Uterus (tissue), 2 donors: ENCODE data around the gene AIP.
"Not testable (repeated sequence)": the region's sequence is repeated elsewhere in the genome, so short reads cannot be mapped to it uniquely, and the experiment has no call there.

Source experiments
- POLR2A ChIP-seq, 2 donors: fragments of 450-650 bp; IDR thresholded peaks; one replicate each; pipeline ENCODE4 v1.6.1; 2016; ENCODE audit warnings: antibody characterized with exemption in 2 of 2, mild to moderate bottlenecking in 1 of 2, moderate library complexity in 1 of 2
- TF ChIP-seq, protein P1 (sequence below), 4 experiments: fragments of 200-600 bp in 2 of 4; fragments of 450-650 bp in 2 of 4; sonication (generic) in 2 of 4; IDR thresholded peaks; one replicate each; pipeline ENCODE4 v1.5.1; 2016 to 2019; ENCODE audit warnings: antibody characterized with exemption in 4 of 4, mild to moderate bottlenecking in 2 of 4, moderate library complexity in 1 of 4

DNA sequence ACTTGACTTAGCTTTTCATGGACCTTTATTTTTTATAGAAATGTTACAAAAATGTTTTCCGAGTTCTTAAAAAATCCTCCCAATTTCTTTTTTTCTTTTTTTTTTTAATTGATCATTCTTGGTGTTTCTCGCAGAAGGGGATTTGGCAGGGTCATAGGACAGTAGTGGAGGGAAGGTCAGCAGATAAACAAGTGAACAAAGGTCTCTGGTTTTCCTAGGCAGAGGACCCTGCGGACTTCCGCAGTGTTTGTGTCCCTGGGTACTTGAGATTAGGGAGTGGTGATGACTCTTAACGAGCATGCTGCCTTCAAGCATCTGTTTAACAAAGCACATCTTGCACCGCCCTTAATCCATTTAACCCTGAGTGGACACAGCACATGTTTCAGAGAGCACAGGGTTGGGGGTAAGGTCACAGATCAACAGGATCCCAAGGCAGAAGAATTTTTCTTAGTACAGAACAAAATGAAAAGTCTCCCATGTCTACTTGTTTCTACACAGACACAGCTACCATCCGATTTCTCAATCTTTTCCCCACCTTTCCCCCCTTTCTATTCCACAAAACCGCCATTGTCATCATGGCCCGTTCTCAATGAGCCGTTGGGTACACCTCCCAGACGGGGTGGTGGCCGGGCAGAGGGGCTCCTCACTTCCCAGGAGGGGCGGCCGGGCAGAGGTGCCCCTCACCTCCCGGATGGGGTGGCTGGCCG lies 5.3 kb upstream of the AIP start:
- TF ChIP-seq POLR2A (IDR thresholded peaks at IDR 0.05): not testable (repeated sequence)
- TF ChIP-seq, protein P1, sequence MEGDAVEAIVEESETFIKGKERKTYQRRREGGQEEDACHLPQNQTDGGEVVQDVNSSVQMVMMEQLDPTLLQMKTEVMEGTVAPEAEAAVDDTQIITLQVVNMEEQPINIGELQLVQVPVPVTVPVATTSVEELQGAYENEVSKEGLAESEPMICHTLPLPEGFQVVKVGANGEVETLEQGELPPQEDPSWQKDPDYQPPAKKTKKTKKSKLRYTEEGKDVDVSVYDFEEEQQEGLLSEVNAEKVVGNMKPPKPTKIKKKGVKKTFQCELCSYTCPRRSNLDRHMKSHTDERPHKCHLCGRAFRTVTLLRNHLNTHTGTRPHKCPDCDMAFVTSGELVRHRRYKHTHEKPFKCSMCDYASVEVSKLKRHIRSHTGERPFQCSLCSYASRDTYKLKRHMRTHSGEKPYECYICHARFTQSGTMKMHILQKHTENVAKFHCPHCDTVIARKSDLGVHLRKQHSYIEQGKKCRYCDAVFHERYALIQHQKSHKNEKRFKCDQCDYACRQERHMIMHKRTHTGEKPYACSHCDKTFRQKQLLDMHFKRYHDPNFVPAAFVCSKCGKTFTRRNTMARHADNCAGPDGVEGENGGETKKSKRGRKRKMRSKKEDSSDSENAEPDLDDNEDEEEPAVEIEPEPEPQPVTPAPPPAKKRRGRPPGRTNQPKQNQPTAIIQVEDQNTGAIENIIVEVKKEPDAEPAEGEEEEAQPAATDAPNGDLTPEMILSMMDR (IDR thresholded peaks at IDR 0.05): not testable (repeated sequence)
